Astrocyte (in vitro differentiated cells and primary cell): ENCODE measurements around the gene KIAA1217. TPM values are rescaled to one million over a fixed set of nuclear protein-coding genes. Genes with fewer than 3 reads are reported as not detected.

Source experiments
- DNase-seq: peaks from one replicate; pipeline ENCODE4 v3.0.0-alpha.2; 2010; ENCODE audit warnings: low read depth
- FAIRE-seq: peaks from 2 replicates; lab custom pipeline; 2011; peaks lifted over from hg19 to GRCh38; lab: Jason Lieb, UNC
- H2AFZ ChIP-seq: 2 replicates; pipeline ENCODE4 v1.6.0; 2012; ENCODE audit warnings: low read depth, low read length, inconsistent platforms
- H3K27ac ChIP-seq: 2 replicates; pipeline ENCODE4 v1.5.1; 2011; ENCODE audit warnings: low read depth, low read length, inconsistent platforms
- H3K27me3 ChIP-seq: 2 replicates; pipeline ENCODE4 v1.6.0; 2011; ENCODE audit warnings: low read length, inconsistent platforms; ENCODE audit not compliant: insufficient read depth
- H3K36me3 ChIP-seq: 2 replicates; pipeline ENCODE4 v1.5.1; 2011; ENCODE audit warnings: low read length, inconsistent platforms; ENCODE audit not compliant: insufficient read depth
- H3K4me1 ChIP-seq: 2 replicates; pipeline ENCODE4 v1.5.1; 2011; ENCODE audit warnings: low read length, inconsistent platforms; ENCODE audit not compliant: insufficient read depth
- H3K4me2 ChIP-seq: 2 replicates; pipeline ENCODE4 v1.6.0; 2012; ENCODE audit warnings: low read length, inconsistent platforms
- H3K4me3 ChIP-seq: 2 replicates; pipeline ENCODE4 v1.5.1; 2011; ENCODE audit warnings: low read depth, mild to moderate bottlenecking, low read length, inconsistent platforms; ENCODE audit not compliant: insufficient read depth
- H3K79me2 ChIP-seq: 2 replicates; pipeline ENCODE4 v1.6.0; 2012; ENCODE audit warnings: mild to moderate bottlenecking, low read length, inconsistent platforms; ENCODE audit not compliant: insufficient read depth
- H3K9ac ChIP-seq: 2 replicates; pipeline ENCODE4 v1.6.0; 2012; ENCODE audit warnings: mild to moderate bottlenecking, low read length, inconsistent platforms
- H3K9me3 ChIP-seq: 2 replicates; pipeline ENCODE4 v1.5.1; 2012; ENCODE audit warnings: low read depth, mild to moderate bottlenecking, low read length, inconsistent platforms; ENCODE audit not compliant: insufficient read depth
- H4K20me1 ChIP-seq: 2 replicates; pipeline ENCODE4 v1.6.0; 2012; ENCODE audit warnings: low read length, inconsistent platforms; ENCODE audit not compliant: insufficient read depth
- H3K27ac Mint-ChIP-seq: one replicate; pipeline ENCODE4 v1.8.0; 2021; ENCODE audit warnings: mild to moderate bottlenecking, mixed read lengths; ENCODE audit not compliant: unreplicated experiment
- H3K27me3 Mint-ChIP-seq: one replicate; pipeline ENCODE4 v1.8.0; 2021; ENCODE audit warnings: low read depth, mixed read lengths; ENCODE audit not compliant: unreplicated experiment
- H3K36me3 Mint-ChIP-seq: one replicate; pipeline ENCODE4 v1.8.0; 2021; ENCODE audit warnings: low read depth, mixed read lengths; ENCODE audit not compliant: unreplicated experiment
- H3K4me1 Mint-ChIP-seq: one replicate; pipeline ENCODE4 v1.8.0; 2021; ENCODE audit warnings: low read depth, mixed read lengths; ENCODE audit not compliant: unreplicated experiment
- H3K4me3 Mint-ChIP-seq: one replicate; pipeline ENCODE4 v1.8.0; 2021; ENCODE audit warnings: mild to moderate bottlenecking, moderate library complexity, mixed read lengths; ENCODE audit not compliant: unreplicated experiment
- H3K9me3 Mint-ChIP-seq: one replicate; pipeline ENCODE4 v1.8.0; 2021; ENCODE audit warnings: mild to moderate bottlenecking, mixed read lengths; ENCODE audit not compliant: unreplicated experiment
- EZH2 ChIP-seq: IDR thresholded peaks from 2 replicates; pipeline ENCODE4 v1.6.1; 2012; ENCODE audit warnings: mild to moderate bottlenecking, low read length, inconsistent platforms; ENCODE audit not compliant: insufficient read depth
- total RNA-seq: library from RNA; stranded (reverse); gene quantifications from 2 replicates; pipeline ENCODE4 v1.2.1, GENCODE V29; 2021
- TF ChIP-seq, protein P1 (sequence below): IDR thresholded peaks from 2 replicates; pipeline ENCODE4 v1.5.1; 2011; ENCODE audit warnings: low read depth, mild to moderate bottlenecking, inconsistent platforms, low read length, moderate library complexity; ENCODE audit not compliant: insufficient read depth

KIAA1217 gene
- total RNA-seq, 1 donor from 2014 or later, result 31.8 TPM

DNA sequence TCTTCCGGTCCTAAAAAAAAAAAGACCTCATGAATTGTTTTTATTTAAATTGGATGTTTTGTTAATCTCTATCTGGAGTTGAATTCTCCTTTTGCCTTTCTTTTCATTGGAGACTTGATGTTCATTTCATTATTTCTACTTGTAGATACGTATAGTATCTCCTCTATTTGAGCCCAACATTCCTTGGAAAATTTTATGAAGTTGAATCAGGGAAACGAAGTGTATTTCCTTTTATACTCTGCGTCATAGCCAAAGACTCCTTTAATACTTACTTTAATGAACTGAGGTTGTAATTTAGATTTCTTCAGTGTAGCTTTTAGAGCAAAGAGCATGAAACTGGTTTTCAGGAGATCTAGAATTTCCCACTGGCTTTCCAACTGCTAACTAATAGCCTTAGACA, 132.4 kb downstream of the KIAA1217 start:
- H4K20me1 ChIP-seq, result no peaks in the 10 kb centered on the region
- no peak overlapping the region for H3K4me3 ChIP-seq
- no peak overlapping the region for H2AFZ ChIP-seq
- H3K27ac Mint-ChIP-seq, result no peak overlapping the region
- H3K27me3 ChIP-seq, result no peaks in the 10 kb centered on the region
- H3K9ac ChIP-seq, result no peak overlapping the region
- H3K79me2 ChIP-seq, result no peaks in the 10 kb centered on the region
- H3K36me3 Mint-ChIP-seq, result no peaks in the 10 kb centered on the region
- no peaks in the 10 kb centered on the region for H3K9me3 ChIP-seq
- no peak overlapping the region for H3K4me3 Mint-ChIP-seq
- H3K27ac ChIP-seq, result no peak overlapping the region
- H3K4me2 ChIP-seq, result peak overlapping the region; percentile 30
- H3K4me1 Mint-ChIP-seq, result peaks cover 25% of the 10 kb centered on the region
- peaks cover 12% of the 10 kb centered on the region for H3K9me3 Mint-ChIP-seq
- no peaks in the 10 kb centered on the region for H3K36me3 ChIP-seq
- no peak for DNase-seq
- no peaks in the 10 kb centered on the region for H3K27me3 Mint-ChIP-seq
- TF ChIP-seq EZH2, result no peak
- peak; percentile 64 for FAIRE-seq
- H3K4me1 ChIP-seq, result peaks cover 24% of the 10 kb centered on the region

DNA sequence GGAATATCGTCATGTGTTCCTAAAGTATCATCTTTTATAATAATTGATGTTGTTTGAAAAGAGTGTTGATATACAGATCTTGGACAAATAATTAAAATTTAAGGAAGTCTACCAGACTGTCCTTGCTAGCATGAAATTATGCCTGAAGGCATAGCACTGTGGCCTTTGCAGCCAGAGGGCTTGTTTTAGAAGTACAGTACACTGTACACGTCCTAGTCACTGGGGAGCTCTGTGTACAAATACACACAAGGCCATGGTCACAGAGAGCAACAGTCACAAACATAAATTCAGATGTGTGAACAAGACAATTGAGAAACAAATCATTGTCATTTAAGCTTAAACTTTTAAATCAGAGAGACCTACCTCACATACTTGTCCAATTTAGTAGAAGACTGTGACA, 133.0 kb downstream of the KIAA1217 start:
- no peaks in the 10 kb centered on the region for H4K20me1 ChIP-seq
- TF ChIP-seq, protein P1, sequence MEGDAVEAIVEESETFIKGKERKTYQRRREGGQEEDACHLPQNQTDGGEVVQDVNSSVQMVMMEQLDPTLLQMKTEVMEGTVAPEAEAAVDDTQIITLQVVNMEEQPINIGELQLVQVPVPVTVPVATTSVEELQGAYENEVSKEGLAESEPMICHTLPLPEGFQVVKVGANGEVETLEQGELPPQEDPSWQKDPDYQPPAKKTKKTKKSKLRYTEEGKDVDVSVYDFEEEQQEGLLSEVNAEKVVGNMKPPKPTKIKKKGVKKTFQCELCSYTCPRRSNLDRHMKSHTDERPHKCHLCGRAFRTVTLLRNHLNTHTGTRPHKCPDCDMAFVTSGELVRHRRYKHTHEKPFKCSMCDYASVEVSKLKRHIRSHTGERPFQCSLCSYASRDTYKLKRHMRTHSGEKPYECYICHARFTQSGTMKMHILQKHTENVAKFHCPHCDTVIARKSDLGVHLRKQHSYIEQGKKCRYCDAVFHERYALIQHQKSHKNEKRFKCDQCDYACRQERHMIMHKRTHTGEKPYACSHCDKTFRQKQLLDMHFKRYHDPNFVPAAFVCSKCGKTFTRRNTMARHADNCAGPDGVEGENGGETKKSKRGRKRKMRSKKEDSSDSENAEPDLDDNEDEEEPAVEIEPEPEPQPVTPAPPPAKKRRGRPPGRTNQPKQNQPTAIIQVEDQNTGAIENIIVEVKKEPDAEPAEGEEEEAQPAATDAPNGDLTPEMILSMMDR, result no peak
- TF ChIP-seq EZH2, result no peak
- no peak for DNase-seq
- no peaks in the 10 kb centered on the region for H3K79me2 ChIP-seq
- Mint-ChIP-seq H3K27me3 (no peaks in the 10 kb centered on the region), H3K9me3 (peaks cover 12% of the 10 kb centered on the region), H3K4me1 (peaks cover 26% of the 10 kb centered on the region), H3K27ac (no peak overlapping the region), H3K36me3 (no peaks in the 10 kb centered on the region), H3K4me3 (no peak overlapping the region)
- no peaks in the 10 kb centered on the region for H3K36me3 ChIP-seq
- no peak overlapping the region for H3K27ac ChIP-seq
- H2AFZ ChIP-seq, result no peak overlapping the region
- no peak overlapping the region for H3K4me3 ChIP-seq
- no peak overlapping the region for H3K4me2 ChIP-seq
- H3K9ac ChIP-seq, result no peak overlapping the region
- H3K4me1 ChIP-seq, result peaks cover 24% of the 10 kb centered on the region
- FAIRE-seq, result no peak
- H3K9me3 ChIP-seq, result no peaks in the 10 kb centered on the region
- H3K27me3 ChIP-seq, result no peaks in the 10 kb centered on the region

DNA sequence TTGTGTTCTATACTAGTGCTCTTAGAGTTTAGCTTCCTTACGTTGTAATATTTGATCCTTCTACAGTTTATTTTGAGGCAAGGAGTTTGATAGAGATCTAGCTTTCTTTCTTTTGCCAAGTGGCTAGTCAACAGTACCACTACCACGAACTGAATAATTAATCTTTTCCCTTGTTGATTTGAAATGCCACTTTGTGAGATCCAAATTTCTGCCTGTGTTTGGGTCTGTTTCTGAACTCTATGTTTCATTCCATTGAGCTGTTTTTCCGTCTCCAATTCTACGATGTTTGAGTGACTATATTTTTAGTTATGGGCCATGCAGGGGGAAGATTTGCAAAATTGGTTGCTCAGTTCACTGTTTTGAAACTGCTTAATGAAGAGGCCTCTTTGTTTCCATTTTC, 134.7 kb downstream of the KIAA1217 start:
- Histone ChIP-seq H3K4me1 (peaks cover 24% of the 10 kb centered on the region), H3K4me2 (peak overlapping the region; percentile 67), H3K27ac (peak overlapping the region; percentile 78), H3K9me3 (no peaks in the 10 kb centered on the region), H3K36me3 (no peaks in the 10 kb centered on the region), H2AFZ (no peak overlapping the region), H4K20me1 (no peaks in the 10 kb centered on the region), H3K4me3 (no peak overlapping the region), H3K79me2 (no peaks in the 10 kb centered on the region), H3K9ac (peak overlapping the region; percentile 67), H3K27me3 (no peaks in the 10 kb centered on the region)
- Mint-ChIP-seq H3K36me3 (no peaks in the 10 kb centered on the region), H3K4me1 (peaks cover 27% of the 10 kb centered on the region), H3K4me3 (no peak overlapping the region), H3K27me3 (no peaks in the 10 kb centered on the region), H3K9me3 (peaks cover 12% of the 10 kb centered on the region), H3K27ac (peak overlapping the region; percentile 60)
- DNase-seq (no peak), FAIRE-seq (peak; percentile 29)
- no peak for TF ChIP-seq EZH2
- TF ChIP-seq, protein P1, result no peak
